ENCODE data around the gene RAB31.

DNA sequence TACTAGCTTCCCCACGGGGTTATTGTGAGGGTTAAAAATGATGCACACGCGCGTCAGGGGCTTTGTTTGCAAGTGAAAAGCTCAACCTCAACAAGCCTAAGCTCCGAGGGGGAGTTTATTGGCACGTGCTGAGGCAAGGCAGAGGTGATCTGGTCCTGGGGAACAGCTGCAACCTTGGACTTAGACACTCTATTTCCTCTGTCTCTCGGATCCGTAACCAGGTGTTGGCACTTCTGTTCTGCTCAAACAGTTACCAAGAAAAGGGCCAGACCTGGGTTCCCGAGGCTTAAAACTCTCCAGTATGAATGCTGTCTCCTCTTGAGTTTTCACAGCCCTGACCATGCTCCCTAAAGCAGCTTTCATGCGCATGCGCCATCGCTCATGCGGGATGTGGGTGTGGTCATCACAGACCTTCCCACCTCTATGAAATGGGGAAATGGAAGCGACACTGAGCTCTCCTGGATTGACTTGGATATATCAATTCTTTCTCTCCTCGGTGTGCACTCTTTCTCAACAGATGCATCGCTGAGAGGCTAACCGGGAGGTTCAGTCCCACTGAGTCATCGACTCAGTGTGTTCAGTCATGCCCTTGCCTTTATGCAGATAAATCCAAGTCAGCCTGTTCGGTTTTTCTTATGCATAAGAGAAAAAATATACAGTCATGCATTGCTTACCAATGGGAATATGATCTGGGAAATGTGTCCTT lies 19.9 kb upstream of the RAB31 start:
- no peak for TF ChIP-seq EZH2 (IDR thresholded peaks at IDR 0.05)
- no peak for TF ChIP-seq POLR2AphosphoS5 (IDR thresholded peaks at IDR 0.05; ENCODE audit: borderline replicate concordance, low read depth, low read length)
